Endothelial cell of umbilical vein (primary cell): ENCODE results near the gene TTC9B. TPM values are rescaled to one million over a fixed set of nuclear protein-coding genes. Genes with fewer than 3 reads are reported as not detected.

Experiments
- BruUV-seq: library from RNA; stranded (reverse); fragments of 400-500 nt; replicated peaks from 2 replicates; lab custom pipeline; 2021; lab: Mats Ljungman, UMichigan
- CTCF ChIA-PET: fragments of 300-600, 350-600 bp; sonication (Branson Sonifier 250); formaldehyde crosslinking; loops from one replicate; lab custom pipeline; 2021; ENCODE audit warnings: antibody characterized with exemption, inconsistent platforms; lab: Charles Lee
- POLR2A ChIA-PET: fragments of 300-600, 350-600 bp; sonication (Branson Sonifier 250); formaldehyde crosslinking; loops from one replicate; lab custom pipeline; 2021; ENCODE audit warnings: antibody characterized with exemption, inconsistent platforms; lab: Charles Lee
- DNase-seq: peaks from one replicate; pipeline ENCODE4 v3.0.0-alpha.2; 2011; ENCODE audit warnings: low read depth, low spot score
- FAIRE-seq: peaks from 2 replicates; lab custom pipeline; 2011; peaks lifted over from hg19 to GRCh38; lab: Jason Lieb, UNC
- H2AFZ ChIP-seq: 2 replicates; pipeline ENCODE4 v1.6.0; 2012; ENCODE audit warnings: low read depth, low read length, control low read depth, inconsistent platforms
- H3K27ac ChIP-seq: 2 replicates; pipeline ENCODE4 v1.5.1; 2011; ENCODE audit warnings: low read depth, mild to moderate bottlenecking, control low read depth, low read length, moderate library complexity; ENCODE audit not compliant: insufficient read depth
- H3K27me3 ChIP-seq, 2 experiments: 2 replicates each; pipeline versions ENCODE4 v1.6.0 to v1.6.1; 2011; ENCODE audit warnings: low read length in 2 of 2, mixed read lengths in 1 of 2; ENCODE audit not compliant: control insufficient read depth in 2 of 2, insufficient read depth in 2 of 2
- H3K36me3 ChIP-seq, 2 experiments: 2 replicates in 1 of 2; 3 replicates in 1 of 2; pipeline ENCODE4 v1.5.1; 2011; ENCODE audit warnings: low read length in 2 of 2, mild to moderate bottlenecking in 1 of 2, moderate library complexity in 1 of 2; ENCODE audit not compliant: control insufficient read depth in 2 of 2, insufficient read depth in 2 of 2; ENCODE audit errors: extremely low read depth in 1 of 2
- H3K4me1 ChIP-seq: 3 replicates; pipeline ENCODE4 v1.5.1; 2011; ENCODE audit warnings: mild to moderate bottlenecking, low read length; ENCODE audit not compliant: control insufficient read depth, insufficient read depth; ENCODE audit errors: extremely low read depth
- H3K4me2 ChIP-seq: 2 replicates; pipeline ENCODE4 v1.6.1; 2011; ENCODE audit warnings: low read length, control low read depth, mixed read lengths; ENCODE audit not compliant: insufficient read depth
- H3K4me3 ChIP-seq, 3 experiments: fragments of 200-600 bp in 1 of 3; sonication (generic), shearing (Covaris generic) in 1 of 3; replicated peaks in 1 of 3; 2 replicates each; pipeline ENCODE4 v1.5.1; 2011 to 2016; ENCODE audit warnings: control low read depth in 3 of 3, low read length in 3 of 3, mild to moderate bottlenecking in 2 of 3, inconsistent platforms in 1 of 3, low read depth in 1 of 3, moderate library complexity in 1 of 3; ENCODE audit not compliant: insufficient read depth in 1 of 3
- H3K79me2 ChIP-seq: 2 replicates; pipeline ENCODE4 v1.6.0; 2012; ENCODE audit warnings: low read length, inconsistent platforms; ENCODE audit not compliant: control insufficient read depth, insufficient read depth
- H3K9ac ChIP-seq: replicated peaks from 2 replicates; pipeline ENCODE3; 2011; ENCODE audit warnings: low read length, control low read depth; ENCODE audit not compliant: insufficient read depth; ENCODE audit errors: extremely low read depth
- H3K9me1 ChIP-seq: replicated peaks from 3 replicates; pipeline ENCODE4 v1.6.0; 2011; ENCODE audit warnings: mild to moderate bottlenecking, low read length; ENCODE audit not compliant: control insufficient read depth, insufficient read depth; ENCODE audit errors: extremely low read depth
- H3K9me3 ChIP-seq: replicated peaks from 2 replicates; pipeline ENCODE4 v1.5.1; 2012; ENCODE audit warnings: low read length, inconsistent platforms; ENCODE audit not compliant: control insufficient read depth, insufficient read depth
- H4K20me1 ChIP-seq: replicated peaks from 2 replicates; pipeline ENCODE3; 2011; ENCODE audit warnings: mild to moderate bottlenecking, low read length; ENCODE audit not compliant: control insufficient read depth, insufficient read depth; ENCODE audit errors: extremely low read depth
- EZH2 ChIP-seq: IDR thresholded peaks from 2 replicates; pipeline ENCODE4 v1.6.1; 2012; ENCODE audit warnings: borderline replicate concordance, low read depth, mild to moderate bottlenecking, moderate library complexity, low read length, inconsistent platforms; ENCODE audit not compliant: severe bottlenecking
- FOS ChIP-seq: IDR thresholded peaks from 2 replicates; pipeline ENCODE4 v1.6.1; 2011; ENCODE audit warnings: mild to moderate bottlenecking, low read length, moderate library complexity, borderline replicate concordance; ENCODE audit not compliant: insufficient read depth
- GATA2 ChIP-seq: IDR thresholded peaks from 2 replicates; pipeline ENCODE4 v1.7.0; 2011; ENCODE audit warnings: low read depth, mild to moderate bottlenecking, moderate library complexity, mixed read lengths, low read length; ENCODE audit not compliant: insufficient read length, insufficient read depth
- JUN ChIP-seq: IDR thresholded peaks from 2 replicates; pipeline ENCODE4 v1.6.1; 2011; ENCODE audit warnings: borderline replicate concordance, low read depth; ENCODE audit not compliant: insufficient read length, insufficient read depth
- MYC ChIP-seq: IDR thresholded peaks from one replicate; pipeline ENCODE4 v1.6.1; 2011; ENCODE audit warnings: mild to moderate bottlenecking, low read depth, low read length
- POLR2A ChIP-seq: IDR thresholded peaks from 2 replicates; pipeline ENCODE4 v1.6.1; 2012; ENCODE audit warnings: low read depth, mild to moderate bottlenecking, control low read depth, low read length
- POLR2AphosphoS5 ChIP-seq: IDR thresholded peaks from 2 replicates; pipeline ENCODE4 v1.6.1; 2012; ENCODE audit warnings: low read depth, mild to moderate bottlenecking, control low read depth, low read length, moderate library complexity; ENCODE audit not compliant: insufficient read depth
- dilution Hi-C: fragments of 300-500 bp; cut with MboI; formaldehyde crosslinking; loops from one replicate; pipeline ENCODE4 v1.15.0; 2019; ENCODE audit warnings: low sequenced_read_pairs; ENCODE audit not compliant: extremely low pct_ligation_motif_present
- intact Hi-C: fragments of 100-400 bp; cut with micrococcal nuclease; formaldehyde crosslinking; loops from one replicate; pipeline ENCODE4 v1.10.0; 2022
- polyA plus RNA-seq, 4 experiments: library from polyadenylated mRNA; depleted of rRNA in 3 of 4; stranded (reverse) in 3 of 4; unstranded in 1 of 4; fragments of >200 nt; gene quantifications; 2 replicates each; pipeline versions ENCODE4 v1.2.1 to v1.2.3, GENCODE V29; 2011 to 2012; ENCODE audit warnings: missing spikeins in 1 of 4
- total RNA-seq: library from RNA; stranded (reverse); gene quantifications from 2 replicates; pipeline ENCODE4 v1.2.3, GENCODE V29; 2021
- TF ChIP-seq, protein P1 (sequence below), 2 donors: IDR thresholded peaks; 1 replicate in 1 of 2; 2 replicates in 1 of 2; pipeline ENCODE4 v1.5.1; 2011; ENCODE audit warnings: low read length in 2 of 2, mild to moderate bottlenecking in 2 of 2, moderate library complexity in 2 of 2, control low read depth in 1 of 2, inconsistent platforms in 1 of 2, low read depth in 1 of 2; ENCODE audit not compliant: insufficient read depth in 1 of 2; ENCODE audit errors: extremely low read depth in 1 of 2
- TF ChIP-seq, protein P2 (sequence below): IDR thresholded peaks from 2 replicates; pipeline ENCODE4 v1.6.1; 2011; ENCODE audit not compliant: insufficient read depth, insufficient read length

TTC9B gene
- total and polyA plus RNA-seq, 2 donors (not counting 3 experiments of a cell fraction or from before 2014, with no cell fraction given) = not detected

DNA sequence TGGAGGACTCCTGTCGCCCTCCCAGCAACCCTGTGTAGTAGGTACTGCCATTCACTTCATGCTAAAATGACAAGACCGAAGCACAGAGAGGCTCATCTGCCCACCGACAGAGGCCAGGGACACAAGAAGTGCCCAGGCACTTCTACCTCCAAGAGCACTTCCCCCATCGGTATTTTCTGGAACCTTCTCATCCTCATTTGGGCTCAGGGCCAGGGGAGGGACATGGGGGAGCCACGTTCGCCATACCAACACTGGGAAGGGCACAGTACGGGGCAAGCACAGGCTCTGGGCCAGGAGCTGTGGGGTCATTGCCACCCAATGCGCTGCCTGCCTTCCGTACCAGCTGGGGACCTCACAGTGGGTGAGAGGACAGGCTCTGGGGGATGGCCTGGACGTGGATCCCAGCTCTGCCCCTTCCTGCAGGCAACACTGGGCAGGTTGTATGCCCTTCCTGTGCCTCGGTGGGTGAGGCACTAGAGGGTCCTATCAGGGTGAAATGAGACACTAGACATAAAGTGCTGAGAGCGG lies 29.6 kb upstream of the TTC9B start:
- Histone ChIP-seq H3K9me3 (no peaks in the 10 kb centered on the region), H3K27ac (no peak overlapping the region), H4K20me1 (no peaks in the 10 kb centered on the region), H3K9ac (no peak overlapping the region), H3K4me1 (no peaks in the 10 kb centered on the region), H3K4me3 (no peak overlapping the region), H2AFZ (no peak overlapping the region), H3K4me2 (no peak overlapping the region), H3K27me3 (no peaks in the 10 kb centered on the region), H3K9me1 (no peaks in the 10 kb centered on the region), H3K36me3 (no peaks in the 10 kb centered on the region), H3K79me2 (peaks cover 16% of the 10 kb centered on the region)
- TF ChIP-seq EZH2 (no peak), FOS (no peak)
- TF ChIP-seq, protein P1, sequence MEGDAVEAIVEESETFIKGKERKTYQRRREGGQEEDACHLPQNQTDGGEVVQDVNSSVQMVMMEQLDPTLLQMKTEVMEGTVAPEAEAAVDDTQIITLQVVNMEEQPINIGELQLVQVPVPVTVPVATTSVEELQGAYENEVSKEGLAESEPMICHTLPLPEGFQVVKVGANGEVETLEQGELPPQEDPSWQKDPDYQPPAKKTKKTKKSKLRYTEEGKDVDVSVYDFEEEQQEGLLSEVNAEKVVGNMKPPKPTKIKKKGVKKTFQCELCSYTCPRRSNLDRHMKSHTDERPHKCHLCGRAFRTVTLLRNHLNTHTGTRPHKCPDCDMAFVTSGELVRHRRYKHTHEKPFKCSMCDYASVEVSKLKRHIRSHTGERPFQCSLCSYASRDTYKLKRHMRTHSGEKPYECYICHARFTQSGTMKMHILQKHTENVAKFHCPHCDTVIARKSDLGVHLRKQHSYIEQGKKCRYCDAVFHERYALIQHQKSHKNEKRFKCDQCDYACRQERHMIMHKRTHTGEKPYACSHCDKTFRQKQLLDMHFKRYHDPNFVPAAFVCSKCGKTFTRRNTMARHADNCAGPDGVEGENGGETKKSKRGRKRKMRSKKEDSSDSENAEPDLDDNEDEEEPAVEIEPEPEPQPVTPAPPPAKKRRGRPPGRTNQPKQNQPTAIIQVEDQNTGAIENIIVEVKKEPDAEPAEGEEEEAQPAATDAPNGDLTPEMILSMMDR (IDR thresholded peaks at IDR 0.05; ENCODE audit: extremely low read depth in 1 of 2, insufficient read depth in 1 of 2, low read depth in 1 of 2, low read length in 2 of 2) = no peak
- ChIA-PET POLR2A (no interaction called here), CTCF (interaction anchor here (1.7 kb wide), 1 partner anchor 10 kb away, joined by 4 read pairs; no protein-coding TSS in a partner anchor)
- dilution Hi-C loops (no loop called here), intact Hi-C loops (no loop called here)
- no TSS peak for BruUV-seq
- FAIRE-seq = no peak
- DNase-seq = no peak

DNA sequence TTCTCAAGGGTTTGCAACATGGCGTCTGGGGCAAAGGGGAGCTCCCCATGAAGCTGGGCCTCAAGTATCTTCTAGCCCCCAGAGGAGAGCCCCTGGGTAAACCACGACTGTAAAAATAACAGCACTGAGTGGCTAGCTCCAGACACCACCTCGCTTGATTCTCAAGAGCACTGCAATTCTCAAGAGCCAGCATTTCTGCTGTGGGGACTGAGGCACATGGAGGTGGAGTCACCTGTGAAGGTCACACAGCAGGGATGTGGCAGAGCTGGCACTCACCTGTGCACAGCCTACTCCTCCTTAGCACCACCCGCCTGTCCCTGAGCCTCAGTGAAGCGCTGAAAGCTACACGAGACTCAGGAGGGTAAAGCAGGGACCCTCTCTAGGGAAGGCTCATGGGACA lies 29.0 kb upstream of the TTC9B start:
- no peak overlapping the region for H3K9ac ChIP-seq
- H3K36me3 ChIP-seq = no peaks in the 10 kb centered on the region
- H3K4me1 ChIP-seq = peaks cover 5% of the 10 kb centered on the region
- dilution Hi-C loops (no loop called here), intact Hi-C loops (no loop called here)
- POLR2A ChIA-PET = no interaction called here
- H3K9me1 ChIP-seq = no peaks in the 10 kb centered on the region
- FAIRE-seq (no peak), DNase-seq (no peak)
- TF ChIP-seq, protein P2, sequence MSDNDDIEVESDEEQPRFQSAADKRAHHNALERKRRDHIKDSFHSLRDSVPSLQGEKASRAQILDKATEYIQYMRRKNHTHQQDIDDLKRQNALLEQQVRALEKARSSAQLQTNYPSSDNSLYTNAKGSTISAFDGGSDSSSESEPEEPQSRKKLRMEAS = no peak
- TF ChIP-seq, protein P1 (IDR thresholded peaks at IDR 0.05; ENCODE audit: extremely low read depth in 1 of 2, insufficient read depth in 1 of 2, low read depth in 1 of 2, low read length in 2 of 2) = no peak
- TF ChIP-seq POLR2A (no peak), FOS (no peak), EZH2 (no peak), GATA2 (no peak), MYC (no peak), JUN (no peak), POLR2AphosphoS5 (no peak)
- no peak overlapping the region for H3K4me2 ChIP-seq
- H4K20me1 ChIP-seq = no peaks in the 10 kb centered on the region
- H2AFZ ChIP-seq = no peak overlapping the region
- H3K27me3 ChIP-seq = no peaks in the 10 kb centered on the region
- no peak overlapping the region for H3K4me3 ChIP-seq
- peaks cover 10% of the 10 kb centered on the region for H3K79me2 ChIP-seq
- no peak overlapping the region for H3K27ac ChIP-seq
- CTCF ChIA-PET = no interaction called here
- no peaks in the 10 kb centered on the region for H3K9me3 ChIP-seq
- BruUV-seq = no TSS peak
